ENCODE data around the gene GFPT1.
"Not testable (repeated sequence)": the region's sequence is repeated elsewhere in the genome, so short reads cannot be mapped to it uniquely, and the experiment has no call there.

The GFPT1 gene

DNA sequence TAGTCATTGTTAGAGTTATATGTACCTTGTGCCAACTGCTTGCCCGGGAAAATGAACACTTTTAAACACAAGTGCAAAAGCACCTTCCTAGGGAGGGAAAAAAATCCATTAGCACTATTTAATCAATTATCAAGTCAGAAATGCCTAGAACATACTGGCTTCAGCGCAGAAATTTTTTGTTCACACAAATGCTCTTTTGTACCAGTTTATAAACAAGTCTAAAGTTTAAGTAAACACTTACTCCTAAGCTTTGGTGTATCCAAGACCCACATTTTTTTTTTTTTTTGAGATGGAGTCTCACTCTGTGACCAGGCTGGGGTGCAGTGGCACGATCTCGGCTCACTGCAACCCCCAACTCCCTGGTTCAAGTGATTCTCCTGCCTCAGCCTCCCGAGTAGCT lies 30.6 kb downstream of the GFPT1 start:
- H3K27me3 ChIP-seq (ENCODE audit: control insufficient read depth, insufficient read depth, low read length): no peaks in the 10 kb centered on the region
- no peaks in the 10 kb centered on the region for H3K4me1 ChIP-seq (ENCODE audit: control insufficient read depth, insufficient read depth, low read length)
- H3K4me3 ChIP-seq (ENCODE audit: low read length): no peak overlapping the region
- H3K9ac ChIP-seq (ENCODE audit: low read depth, low read length): no peak overlapping the region
- H3K36me3 ChIP-seq (ENCODE audit: insufficient read depth, low read length): peaks cover 70% of the 10 kb centered on the region
- no peaks in the 10 kb centered on the region for H3K9me3 ChIP-seq (replicated peaks; ENCODE audit: low read length)
- no peak overlapping the region for H3K4me2 ChIP-seq (ENCODE audit: low read length)

DNA sequence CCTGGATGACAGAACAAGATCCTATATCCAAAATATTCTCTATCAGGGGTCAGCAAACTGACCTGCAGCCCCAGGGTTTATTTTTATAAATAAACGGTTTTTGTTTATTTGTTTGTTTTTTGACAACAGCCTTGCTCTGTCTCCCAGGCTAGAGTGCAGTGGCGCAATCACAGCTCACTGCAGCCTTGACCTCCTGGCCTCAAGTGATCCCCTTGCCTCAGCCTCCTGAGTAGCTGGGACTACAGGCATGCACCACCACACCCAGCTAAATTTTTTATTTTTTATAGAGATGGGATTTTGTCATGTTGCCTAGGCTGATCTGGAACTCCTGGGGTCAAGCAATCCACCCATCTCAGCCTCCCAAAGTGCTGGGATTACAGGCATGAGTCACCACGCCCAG lies 32.1 kb downstream of the GFPT1 start:
- H3K27me3 ChIP-seq (ENCODE audit: control insufficient read depth, insufficient read depth, low read length); H3K9me3 ChIP-seq (replicated peaks; ENCODE audit: low read length); H3K4me2 ChIP-seq (ENCODE audit: low read length); H3K9ac ChIP-seq (ENCODE audit: low read depth, low read length); H3K4me3 ChIP-seq (ENCODE audit: low read length); H3K4me1 ChIP-seq (ENCODE audit: control insufficient read depth, insufficient read depth, low read length): not testable (repeated sequence)
- H3K36me3 ChIP-seq (ENCODE audit: insufficient read depth, low read length): peaks cover 76% of the 10 kb centered on the region

- no peak overlapping the region for H3K9ac ChIP-seq (ENCODE audit: low read depth, low read length)
- no peaks in the 10 kb centered on the region for H3K27me3 ChIP-seq (ENCODE audit: control insufficient read depth, insufficient read depth, low read length)
- no peak overlapping the region for H3K4me2 ChIP-seq (ENCODE audit: low read length)
- no peaks in the 10 kb centered on the region for H3K4me1 ChIP-seq (ENCODE audit: control insufficient read depth, insufficient read depth, low read length)
- no peaks in the 10 kb centered on the region for H3K9me3 ChIP-seq (replicated peaks; ENCODE audit: low read length)
- H3K36me3 ChIP-seq (ENCODE audit: insufficient read depth, low read length): peaks cover 81% of the 10 kb centered on the region
- no peak overlapping the region for H3K4me3 ChIP-seq (ENCODE audit: low read length)
These were observed 33.7 kb downstream of the GFPT1 start for GRCh38 chr2:69353360-69353759.

DNA sequence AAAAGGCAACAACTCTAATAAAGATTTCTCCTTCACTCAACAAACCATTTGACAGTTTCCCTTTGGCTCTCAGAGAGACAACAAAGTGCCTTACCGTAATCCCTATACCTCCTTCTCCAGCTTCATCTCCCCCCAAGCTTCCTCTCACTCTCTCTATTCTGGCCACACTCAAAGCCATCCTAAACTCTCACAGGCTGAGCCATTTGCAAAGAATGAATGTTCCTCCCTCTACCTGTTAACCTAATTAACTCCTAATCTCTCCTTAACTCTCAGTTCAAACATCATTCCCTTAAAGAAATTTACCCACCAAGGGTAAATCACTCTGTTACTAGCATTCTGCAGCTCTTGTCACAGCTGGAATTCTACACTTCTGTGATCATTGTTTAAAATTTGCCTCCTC lies 38.2 kb downstream of the GFPT1 start:
- Histone ChIP-seq H3K27me3 (ENCODE audit: control insufficient read depth, insufficient read depth, low read length) (no peaks in the 10 kb centered on the region), H3K4me1 (ENCODE audit: control insufficient read depth, insufficient read depth, low read length) (no peaks in the 10 kb centered on the region), H3K36me3 (ENCODE audit: insufficient read depth, low read length) (peaks cover 73% of the 10 kb centered on the region), H3K4me2 (ENCODE audit: low read length) (no peak overlapping the region), H3K9ac (ENCODE audit: low read depth, low read length) (no peak overlapping the region), H3K4me3 (ENCODE audit: low read length) (no peak overlapping the region), H3K9me3 (replicated peaks; ENCODE audit: low read length) (no peaks in the 10 kb centered on the region)

- H3K4me3 ChIP-seq (ENCODE audit: low read length): no peak overlapping the region
- no peaks in the 10 kb centered on the region for H3K27me3 ChIP-seq (ENCODE audit: control insufficient read depth, insufficient read depth, low read length)
- H3K36me3 ChIP-seq (ENCODE audit: insufficient read depth, low read length): peaks cover 85% of the 10 kb centered on the region
- no peak overlapping the region for H3K4me2 ChIP-seq (ENCODE audit: low read length)
- no peaks in the 10 kb centered on the region for H3K4me1 ChIP-seq (ENCODE audit: control insufficient read depth, insufficient read depth, low read length)
- no peaks in the 10 kb centered on the region for H3K9me3 ChIP-seq (replicated peaks; ENCODE audit: low read length)
- no peak overlapping the region for H3K9ac ChIP-seq (ENCODE audit: low read depth, low read length)
These were observed 41.6 kb downstream of the GFPT1 start for GRCh38 chr2:69345434-69345833.

DNA sequence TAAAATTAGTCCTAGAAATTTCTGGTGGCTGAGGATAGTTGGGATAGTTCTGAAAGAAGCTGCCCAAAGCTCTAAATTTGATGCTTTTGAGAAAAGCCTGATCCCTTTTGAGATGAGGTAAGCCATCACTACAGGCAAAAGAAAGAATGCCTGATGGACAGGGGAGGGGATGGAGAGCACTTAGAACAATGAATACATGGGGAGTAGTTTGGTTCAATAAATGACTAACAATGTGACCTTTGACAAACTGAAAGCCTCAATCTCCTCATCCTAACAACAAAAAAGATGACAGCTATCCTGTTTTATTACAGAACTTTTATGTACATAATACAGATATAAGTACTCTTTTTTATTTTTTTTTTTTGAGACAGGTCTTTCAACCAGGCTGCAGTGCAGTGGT lies 42.7 kb downstream of the GFPT1 start:
- no peak overlapping the region for H3K4me2 ChIP-seq (ENCODE audit: low read length)
- no peak overlapping the region for H3K9ac ChIP-seq (ENCODE audit: low read depth, low read length)
- peaks cover 5% of the 10 kb centered on the region for H3K4me1 ChIP-seq (ENCODE audit: control insufficient read depth, insufficient read depth, low read length)
- no peak overlapping the region for H3K4me3 ChIP-seq (ENCODE audit: low read length)
- no peaks in the 10 kb centered on the region for H3K27me3 ChIP-seq (ENCODE audit: control insufficient read depth, insufficient read depth, low read length)
- peaks cover 82% of the 10 kb centered on the region for H3K36me3 ChIP-seq (ENCODE audit: insufficient read depth, low read length)
- H3K9me3 ChIP-seq (replicated peaks; ENCODE audit: low read length): no peaks in the 10 kb centered on the region

DNA sequence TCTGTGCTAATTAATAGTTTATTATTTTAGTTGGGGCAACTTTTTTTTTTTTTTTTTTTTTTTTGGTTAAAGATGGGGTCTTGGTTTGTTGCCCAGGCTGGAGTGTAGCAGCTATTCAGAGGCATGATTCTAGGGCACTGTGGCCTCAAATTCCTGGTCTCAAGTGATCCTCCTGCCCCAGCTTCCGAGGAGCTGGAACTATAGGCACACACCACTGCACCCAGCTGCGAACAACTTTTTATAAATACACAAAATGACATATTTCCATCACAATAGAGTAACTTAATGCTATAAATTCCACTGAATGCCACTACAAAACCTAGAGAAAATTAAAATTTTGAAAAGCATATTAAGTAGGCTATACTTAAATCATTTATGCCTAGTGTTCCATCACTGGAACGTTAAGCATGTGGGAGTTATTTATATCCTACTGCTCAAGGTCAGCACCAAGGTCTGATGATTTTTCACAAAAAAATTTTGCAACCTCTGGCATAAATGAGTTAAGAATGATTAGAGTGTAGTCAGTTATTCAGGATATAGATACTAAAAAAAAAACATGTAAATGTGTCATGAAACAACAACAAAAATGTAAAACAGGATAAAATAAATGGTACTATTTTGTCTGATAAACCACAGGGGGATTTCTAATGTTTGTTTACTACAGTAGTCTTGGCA lies 46.8 kb downstream of the GFPT1 start:
- H3K9me3 ChIP-seq (replicated peaks; ENCODE audit: low read length): no peaks in the 10 kb centered on the region
- peaks cover 79% of the 10 kb centered on the region for H3K36me3 ChIP-seq (ENCODE audit: insufficient read depth, low read length)
- H3K4me2 ChIP-seq (ENCODE audit: low read length): no peak overlapping the region
- H3K9ac ChIP-seq (ENCODE audit: low read depth, low read length): peak overlapping the region; percentile 44
- peaks cover 5% of the 10 kb centered on the region for H3K4me1 ChIP-seq (ENCODE audit: control insufficient read depth, insufficient read depth, low read length)
- no peaks in the 10 kb centered on the region for H3K27me3 ChIP-seq (ENCODE audit: control insufficient read depth, insufficient read depth, low read length)
- H3K4me3 ChIP-seq (ENCODE audit: low read length): no peak overlapping the region

DNA sequence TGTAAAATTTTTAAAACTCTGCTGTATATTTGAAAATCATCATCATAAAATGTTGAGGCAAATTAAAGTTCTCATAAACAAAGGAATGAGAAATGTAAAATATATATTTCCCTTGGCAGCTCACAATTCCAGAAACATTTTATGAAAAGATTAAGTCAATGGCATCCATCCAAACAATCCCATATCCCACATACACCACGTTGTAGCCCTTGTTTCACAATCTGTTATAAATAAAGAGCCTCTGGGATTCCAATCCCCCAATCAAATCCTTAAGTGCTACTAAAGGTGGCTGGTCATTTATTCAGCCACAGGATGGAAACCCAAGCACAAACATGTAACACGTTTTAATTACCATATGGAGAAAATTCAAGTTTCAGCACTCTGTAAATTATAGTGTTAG lies 51.7 kb downstream of the GFPT1 start:
- no peak overlapping the region for H3K4me3 ChIP-seq (ENCODE audit: low read length)
- no peak overlapping the region for H3K4me2 ChIP-seq (ENCODE audit: low read length)
- H3K9ac ChIP-seq (ENCODE audit: low read depth, low read length): no peak overlapping the region
- no peaks in the 10 kb centered on the region for H3K27me3 ChIP-seq (ENCODE audit: control insufficient read depth, insufficient read depth, low read length)
- H3K4me1 ChIP-seq (ENCODE audit: control insufficient read depth, insufficient read depth, low read length): peaks cover 4% of the 10 kb centered on the region
- H3K9me3 ChIP-seq (replicated peaks; ENCODE audit: low read length): no peaks in the 10 kb centered on the region
- peaks cover 64% of the 10 kb centered on the region for H3K36me3 ChIP-seq (ENCODE audit: insufficient read depth, low read length)

- Histone ChIP-seq H3K4me1 (ENCODE audit: control insufficient read depth, insufficient read depth, low read length) (no peaks in the 10 kb centered on the region), H3K27me3 (ENCODE audit: control insufficient read depth, insufficient read depth, low read length) (no peaks in the 10 kb centered on the region)
These were observed 53.7 kb downstream of the GFPT1 start for GRCh38 chr2:69333352-69333751.

GRCh38 chr2:69330781-69331180 lies 56.2 kb downstream of the GFPT1 start:
- Histone ChIP-seq H3K9me3 (replicated peaks; ENCODE audit: low read length) (no peaks in the 10 kb centered on the region), H3K4me2 (ENCODE audit: low read length) (no peak overlapping the region), H3K4me1 (ENCODE audit: control insufficient read depth, insufficient read depth, low read length) (no peaks in the 10 kb centered on the region), H3K4me3 (ENCODE audit: low read length) (no peak overlapping the region), H3K36me3 (ENCODE audit: insufficient read depth, low read length) (peaks cover 58% of the 10 kb centered on the region), H3K9ac (ENCODE audit: low read depth, low read length) (no peak overlapping the region), H3K27me3 (ENCODE audit: control insufficient read depth, insufficient read depth, low read length) (no peaks in the 10 kb centered on the region)

More at GRCh38 chr2:69333352-69333751, 53.7 kb downstream of the GFPT1 start:
- Histone ChIP-seq H3K4me2 (ENCODE audit: low read length) (no peak overlapping the region), H3K36me3 (ENCODE audit: insufficient read depth, low read length) (peaks cover 60% of the 10 kb centered on the region), H3K9me3 (replicated peaks; ENCODE audit: low read length) (no peaks in the 10 kb centered on the region), H3K9ac (ENCODE audit: low read depth, low read length) (no peak overlapping the region), H3K4me3 (ENCODE audit: low read length) (no peak overlapping the region)

GRCh38 chr2:69322631-69323030 lies 64.4 kb downstream of the GFPT1 start:
- Histone ChIP-seq H3K4me2 (ENCODE audit: low read length) (no peak overlapping the region), H3K36me3 (ENCODE audit: insufficient read depth, low read length) (peaks cover 56% of the 10 kb centered on the region), H3K4me3 (ENCODE audit: low read length) (no peak overlapping the region), H3K9me3 (replicated peaks; ENCODE audit: low read length) (no peaks in the 10 kb centered on the region), H3K4me1 (ENCODE audit: control insufficient read depth, insufficient read depth, low read length) (peaks cover 12% of the 10 kb centered on the region), H3K27me3 (ENCODE audit: control insufficient read depth, insufficient read depth, low read length) (no peaks in the 10 kb centered on the region), H3K9ac (ENCODE audit: low read depth, low read length) (no peak overlapping the region)

- peaks cover 12% of the 10 kb centered on the region for H3K4me1 ChIP-seq (ENCODE audit: control insufficient read depth, insufficient read depth, low read length)
- no peaks in the 10 kb centered on the region for H3K27me3 ChIP-seq (ENCODE audit: control insufficient read depth, insufficient read depth, low read length)
- peaks cover 29% of the 10 kb centered on the region for H3K36me3 ChIP-seq (ENCODE audit: insufficient read depth, low read length)
- H3K4me3 ChIP-seq (ENCODE audit: low read length): no peak overlapping the region
- no peak overlapping the region for H3K4me2 ChIP-seq (ENCODE audit: low read length)
- H3K9me3 ChIP-seq (replicated peaks; ENCODE audit: low read length): no peaks in the 10 kb centered on the region
- H3K9ac ChIP-seq (ENCODE audit: low read depth, low read length): no peak overlapping the region
These were observed 70.5 kb downstream of the GFPT1 start for GRCh38 chr2:69316550-69316949.

Measured in skeletal muscle satellite cell (primary cell).